Middle frontal gyrus (tissue), 1 donor: ENCODE measurements around the gene TMEM106C.

Experiments
- DNase-seq: peaks from one replicate; pipeline ENCODE4 v3.0.0-alpha.2; 2015; ENCODE audit warnings: low spot score; ENCODE audit errors: extremely low spot score

Gene TMEM106C

DNA sequence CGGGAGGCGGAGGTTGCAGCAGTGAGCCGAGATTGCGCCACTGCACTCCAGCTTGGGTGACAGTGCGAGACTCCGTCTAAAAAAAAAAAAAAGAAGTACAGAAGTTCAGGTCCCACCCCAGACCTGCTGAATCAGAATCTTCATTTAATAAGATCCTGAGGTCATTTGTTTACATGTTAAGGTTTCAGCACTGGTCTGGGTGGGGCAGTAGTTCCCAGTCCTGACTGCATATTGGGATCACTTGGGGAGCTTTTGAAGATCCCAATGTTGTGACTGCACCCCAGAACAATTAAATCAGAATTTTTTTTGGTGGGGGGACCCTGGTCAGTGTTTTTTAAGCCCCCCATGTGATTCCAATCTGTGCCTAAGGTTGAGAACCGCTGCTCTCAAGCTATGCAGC is 52.6 kb downstream of the TMEM106C start:
- no peak for DNase-seq

DNA sequence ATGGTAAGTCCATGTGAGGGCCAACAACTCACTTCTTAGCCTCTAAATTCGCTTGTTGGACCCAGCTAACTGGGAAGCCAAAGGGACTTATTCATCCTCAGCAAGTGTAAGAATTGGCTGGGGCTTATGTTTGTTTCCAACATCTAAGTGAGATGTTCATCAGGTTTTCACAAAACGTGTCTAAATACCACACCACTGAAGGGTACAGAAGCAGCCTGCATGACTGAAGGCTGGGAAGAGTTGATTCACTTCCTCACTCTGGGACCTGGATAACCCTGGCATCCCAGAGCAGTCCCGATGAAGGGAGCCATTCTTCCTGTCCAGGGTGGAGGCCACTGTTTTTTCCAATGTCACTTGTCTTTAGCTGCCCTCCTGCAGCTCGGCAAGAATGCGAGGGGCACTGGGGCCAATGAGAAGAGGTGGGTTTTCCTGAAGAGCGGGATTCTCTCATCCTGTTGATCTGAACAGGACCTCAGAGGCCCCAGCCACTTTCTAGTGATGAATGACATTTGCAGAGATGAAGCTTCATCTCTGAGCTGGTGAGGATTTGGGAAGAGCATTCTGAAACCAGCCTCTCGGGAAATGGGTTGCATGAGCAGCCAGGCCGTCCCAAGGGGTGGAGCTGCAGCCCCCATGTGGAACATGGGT is 53.1 kb downstream of the TMEM106C start:
- DNase-seq: no peak

DNA sequence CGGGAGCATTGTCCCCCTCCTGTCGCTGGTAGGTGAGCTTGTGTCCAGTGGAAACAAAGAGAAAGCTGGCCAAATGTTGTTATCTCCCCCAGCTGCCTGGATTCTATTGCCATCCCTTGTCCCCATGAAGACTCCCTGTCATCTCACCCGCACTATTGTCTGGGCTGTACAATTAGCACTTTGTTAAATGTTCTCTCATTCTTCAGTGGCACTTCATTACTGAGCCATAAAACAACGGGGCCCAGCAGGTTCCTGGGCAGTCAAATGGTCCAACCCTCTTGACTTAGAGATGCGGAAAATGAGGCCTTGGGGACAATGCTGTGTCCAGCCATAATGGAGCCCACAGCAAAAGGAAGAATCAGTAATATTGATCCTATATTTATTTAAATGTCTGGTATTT is 54.1 kb downstream of the TMEM106C start:
- DNase-seq: no peak

DNA sequence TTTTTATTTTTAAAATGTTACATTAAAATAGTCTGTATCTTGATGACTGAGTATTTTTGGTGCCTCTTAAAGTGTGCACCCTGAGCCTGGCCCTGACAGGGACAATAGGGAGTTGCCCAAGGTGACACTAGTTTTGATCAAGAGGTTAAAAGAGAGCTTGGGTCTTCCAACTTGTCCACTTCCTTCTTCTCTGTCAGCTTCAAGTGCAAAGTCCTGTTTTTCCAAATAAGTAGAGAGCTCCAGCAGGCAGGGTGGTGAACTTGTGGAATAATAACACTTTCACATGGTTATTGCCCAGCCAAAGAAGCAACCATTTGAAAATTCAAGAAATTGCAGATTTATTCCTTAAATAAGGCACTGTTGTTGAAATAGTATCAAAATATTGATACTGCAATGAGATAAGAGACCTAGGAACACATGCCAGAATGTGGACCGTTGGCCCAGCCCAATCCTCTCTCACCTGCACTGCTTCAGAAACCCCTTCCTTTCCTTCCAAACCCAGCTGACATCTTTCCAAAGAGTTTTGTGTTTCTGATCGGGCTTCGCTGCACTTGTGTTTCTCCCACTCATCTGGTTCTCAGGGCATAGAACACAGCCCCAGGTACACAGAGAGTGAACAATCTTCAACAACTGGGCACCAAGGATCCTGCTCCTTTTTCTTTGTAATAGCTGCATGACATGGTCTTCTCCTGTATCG is 54.7 kb downstream of the TMEM106C start:
- no peak for DNase-seq
